ENCODE data around the gene BACH2.

Gene BACH2

DNA sequence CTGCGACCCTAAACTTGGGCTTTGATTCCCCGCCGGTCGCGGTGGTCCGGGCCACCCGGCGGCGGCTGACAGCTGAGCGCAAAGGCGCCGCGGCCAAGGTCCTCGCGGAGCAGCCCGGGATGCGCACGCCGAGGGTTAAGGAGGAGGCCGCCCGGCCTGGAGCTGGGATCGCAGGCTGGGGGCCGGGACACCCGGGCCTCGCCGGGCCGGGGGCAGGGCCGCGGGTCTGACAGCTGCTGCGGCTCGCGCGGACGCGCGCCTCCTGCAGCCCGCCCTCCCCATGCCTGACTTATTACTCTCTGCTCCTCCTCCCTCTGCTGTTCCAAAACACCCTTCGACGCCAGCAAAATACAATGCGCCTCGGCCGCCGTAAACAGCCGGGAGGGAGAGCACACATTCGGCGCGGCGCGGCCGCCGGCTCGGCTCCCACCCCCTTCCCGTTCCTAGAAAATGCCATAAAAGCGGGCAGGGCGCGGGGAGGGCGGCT is 746 bp downstream of the BACH2 start:
- DNase-seq (ENCODE audit: low read depth in 1 of 2, low spot score in 1 of 2): peak; percentile 67 to 73
- in situ Hi-C loops (cut with HindIII; ENCODE audit: low pct_unique_long_range_greater_than_20kb, low sequenced_read_pairs): no loop called here
- no peak for TF ChIP-seq JUND (IDR thresholded peaks at IDR 0.05; ENCODE audit: low read depth)

- no peak for TF ChIP-seq JUND (IDR thresholded peaks at IDR 0.05; ENCODE audit: low read depth)
- in situ Hi-C loops (cut with HindIII; ENCODE audit: low pct_unique_long_range_greater_than_20kb, low sequenced_read_pairs): no loop called here
- DNase-seq (ENCODE audit: low read depth in 1 of 2, low spot score in 1 of 2): no peak
These were observed 1.4 kb downstream of the BACH2 start for GRCh38 chr6:90294989-90295853.

DNA sequence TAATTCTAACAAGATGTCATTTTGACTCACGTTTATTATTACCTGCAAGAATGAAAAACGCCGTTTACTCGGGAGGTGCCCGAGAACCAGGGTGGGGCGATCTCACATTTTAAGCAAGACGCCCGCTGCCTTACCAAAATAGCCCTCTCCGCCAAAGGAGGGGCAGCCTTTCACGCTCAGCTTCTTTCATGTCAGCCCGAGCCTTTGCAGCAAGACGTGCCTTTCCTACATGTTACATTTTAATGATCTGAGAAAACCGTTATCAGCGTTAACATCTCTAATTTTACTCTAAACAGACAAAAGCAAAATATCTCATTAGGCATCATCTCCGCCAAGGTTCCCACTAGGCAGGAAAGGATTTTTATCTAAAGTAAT is 2.0 kb downstream of the BACH2 start:
- TF ChIP-seq JUND (IDR thresholded peaks at IDR 0.05; ENCODE audit: low read depth): no peak
- in situ Hi-C loops (cut with HindIII; ENCODE audit: low pct_unique_long_range_greater_than_20kb, low sequenced_read_pairs): no loop called here
- no peak for DNase-seq (ENCODE audit: low read depth in 1 of 2, low spot score in 1 of 2)

- no peak for DNase-seq (ENCODE audit: low read depth in 1 of 2, low spot score in 1 of 2)
- in situ Hi-C loops (cut with HindIII; ENCODE audit: low pct_unique_long_range_greater_than_20kb, low sequenced_read_pairs): no loop called here
- TF ChIP-seq JUND (IDR thresholded peaks at IDR 0.05; ENCODE audit: low read depth): no peak
These were observed 2.6 kb downstream of the BACH2 start for GRCh38 chr6:90294008-90294511.

DNA sequence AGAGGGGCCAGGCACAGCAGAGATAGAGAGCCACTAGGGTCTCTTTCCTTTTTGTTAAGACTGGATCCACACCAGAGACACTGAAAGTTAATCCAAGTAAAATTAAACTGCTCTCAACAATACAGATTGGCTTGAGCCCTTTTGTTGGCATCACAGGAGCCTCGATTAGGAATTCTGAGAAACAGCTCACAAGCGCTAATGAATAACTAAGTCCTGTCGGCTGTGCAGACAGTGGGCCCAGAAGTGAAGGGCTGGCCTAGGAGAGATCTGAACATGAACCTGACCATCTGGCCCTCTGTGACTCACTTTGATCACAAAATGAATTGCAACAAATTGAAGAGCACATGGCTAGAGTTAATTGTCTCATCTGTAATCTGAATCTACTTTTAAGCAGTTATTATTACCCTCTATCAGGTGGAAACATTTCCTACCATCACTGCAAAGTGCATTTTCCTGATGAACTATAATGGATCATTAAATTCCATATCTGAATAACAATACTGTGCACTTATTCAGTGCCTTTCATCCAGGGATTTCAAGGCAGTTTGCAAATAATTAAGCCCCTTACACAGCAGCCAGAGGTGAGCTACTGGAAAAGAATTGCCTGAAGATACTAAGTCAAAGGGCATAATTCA is 3.2 kb downstream of the BACH2 start:
- TF ChIP-seq JUND (IDR thresholded peaks at IDR 0.05; ENCODE audit: low read depth): no peak
- in situ Hi-C loops (cut with HindIII; ENCODE audit: low pct_unique_long_range_greater_than_20kb, low sequenced_read_pairs): no loop called here
- DNase-seq (ENCODE audit: low read depth in 1 of 2, low spot score in 1 of 2): no peak

DNA sequence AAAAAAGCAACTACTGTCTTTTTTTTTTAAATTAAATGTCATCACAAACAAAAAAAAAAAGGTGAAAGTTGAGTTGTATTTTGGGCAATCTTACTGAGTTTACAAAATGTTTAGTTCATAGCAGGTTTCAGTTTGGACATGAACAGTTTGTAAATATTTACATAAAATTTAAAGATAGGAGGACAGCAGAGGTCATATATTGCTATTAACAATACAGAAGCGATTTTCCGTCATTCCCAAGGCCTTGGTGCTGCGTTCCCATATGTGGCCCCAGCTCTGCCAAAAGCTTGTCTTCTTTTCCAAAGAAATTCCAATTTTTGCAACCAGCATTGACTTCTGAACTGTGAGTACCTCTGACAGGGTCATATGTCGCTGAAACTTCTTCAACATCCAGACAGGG is 5.1 kb downstream of the BACH2 start:
- in situ Hi-C loops (cut with HindIII; ENCODE audit: low pct_unique_long_range_greater_than_20kb, low sequenced_read_pairs): no loop called here
- no peak for TF ChIP-seq JUND (IDR thresholded peaks at IDR 0.05; ENCODE audit: low read depth)
- no peak for DNase-seq (ENCODE audit: low read depth in 1 of 2, low spot score in 1 of 2)

DNA sequence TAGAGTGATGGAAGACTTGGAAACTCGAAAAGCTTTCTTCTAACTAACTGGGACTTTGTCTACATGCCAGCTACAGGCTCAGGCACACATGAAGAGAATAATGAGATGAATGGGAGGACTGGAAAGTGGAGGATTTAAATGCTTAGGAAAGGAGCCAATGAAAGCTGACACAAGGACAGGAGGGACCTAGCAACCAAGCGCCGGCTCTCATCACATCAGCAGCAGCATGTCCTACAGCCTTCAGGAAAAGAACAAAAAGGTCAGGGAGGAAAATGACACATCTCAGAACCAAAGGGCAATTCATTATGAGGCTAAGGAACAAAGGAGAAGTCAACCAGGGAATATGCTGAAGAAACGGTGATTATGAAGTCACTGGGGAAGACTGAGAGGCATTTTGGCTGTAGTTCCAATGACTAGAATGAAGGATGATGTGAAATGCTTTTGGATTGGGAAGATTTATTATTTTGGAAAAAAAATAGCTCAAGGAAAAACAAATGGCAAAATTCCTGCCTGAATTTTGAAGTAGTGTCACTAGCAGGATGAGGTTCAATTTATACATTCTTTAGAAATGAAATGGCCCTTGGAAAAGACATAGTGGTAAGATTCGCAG is 5.7 kb downstream of the BACH2 start:
- DNase-seq (ENCODE audit: low read depth in 1 of 2, low spot score in 1 of 2): no peak
- in situ Hi-C loops (cut with HindIII; ENCODE audit: low pct_unique_long_range_greater_than_20kb, low sequenced_read_pairs): no loop called here
- no peak for TF ChIP-seq JUND (IDR thresholded peaks at IDR 0.05; ENCODE audit: low read depth)

GRCh38 chr6:90289902-90290301 is 6.7 kb downstream of the BACH2 start:
- in situ Hi-C loops (cut with HindIII; ENCODE audit: low pct_unique_long_range_greater_than_20kb, low sequenced_read_pairs): no loop called here
- DNase-seq (ENCODE audit: low read depth in 1 of 2, low spot score in 1 of 2): no peak
- no peak for TF ChIP-seq JUND (IDR thresholded peaks at IDR 0.05; ENCODE audit: low read depth)

GRCh38 chr6:90288404-90288803 is 8.2 kb downstream of the BACH2 start:
- TF ChIP-seq JUND (IDR thresholded peaks at IDR 0.05; ENCODE audit: low read depth): no peak
- in situ Hi-C loops (cut with HindIII; ENCODE audit: low pct_unique_long_range_greater_than_20kb, low sequenced_read_pairs): no loop called here
- no peak for DNase-seq (ENCODE audit: low read depth in 1 of 2, low spot score in 1 of 2)

- TF ChIP-seq JUND (IDR thresholded peaks at IDR 0.05; ENCODE audit: low read depth): no peak
- in situ Hi-C loops (cut with HindIII; ENCODE audit: low pct_unique_long_range_greater_than_20kb, low sequenced_read_pairs): no loop called here
- DNase-seq (ENCODE audit: low read depth in 1 of 2, low spot score in 1 of 2): peak; percentile 40 to 73
These were observed 9.7 kb downstream of the BACH2 start for GRCh38 chr6:90286884-90287488.

DNA sequence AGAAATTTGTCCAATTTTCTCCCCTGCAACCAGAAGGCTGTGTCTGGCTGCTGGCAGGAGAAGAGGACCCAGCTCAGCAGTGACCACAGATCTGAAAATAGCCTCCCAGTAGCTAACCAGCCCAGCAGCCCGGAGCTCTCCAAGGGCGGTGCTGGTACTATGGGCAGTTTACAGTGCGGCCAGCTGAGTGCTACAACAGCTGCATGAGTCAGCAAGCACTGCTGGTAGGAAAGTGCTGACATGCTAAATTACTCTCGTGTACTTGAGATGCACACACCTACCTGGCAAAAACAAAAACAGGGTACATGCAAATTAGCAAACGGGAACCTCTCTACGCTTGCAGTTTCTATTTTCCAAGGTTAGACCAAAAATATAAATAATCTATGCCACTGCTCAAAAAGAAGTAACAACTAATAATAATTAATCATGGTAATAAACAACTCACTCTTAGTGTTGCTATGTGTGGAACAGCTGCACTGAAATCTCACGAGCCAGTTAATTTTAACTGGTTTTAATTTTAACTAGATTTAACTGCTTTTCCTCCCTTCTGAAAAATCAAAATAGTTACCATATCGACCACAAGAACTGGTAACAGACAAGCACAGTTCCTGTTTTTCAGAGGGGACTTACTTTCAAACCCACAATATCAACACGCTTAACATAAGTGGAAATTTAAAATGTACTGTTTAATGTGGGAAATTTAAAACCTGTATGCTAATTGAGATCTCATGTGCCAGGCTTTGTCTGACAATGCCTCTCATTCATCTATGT is 10.8 kb downstream of the BACH2 start:
- in situ Hi-C loops (cut with HindIII; ENCODE audit: low pct_unique_long_range_greater_than_20kb, low sequenced_read_pairs): no loop called here
- peak; percentile 18 to 67 for DNase-seq (ENCODE audit: low read depth in 1 of 2, low spot score in 1 of 2)
- no peak for TF ChIP-seq JUND (IDR thresholded peaks at IDR 0.05; ENCODE audit: low read depth)

GRCh38 chr6:90285042-90285481 is 11.6 kb downstream of the BACH2 start:
- DNase-seq (ENCODE audit: low read depth in 1 of 2, low spot score in 1 of 2): no peak
- in situ Hi-C loops (cut with HindIII; ENCODE audit: low pct_unique_long_range_greater_than_20kb, low sequenced_read_pairs): no loop called here
- no peak for TF ChIP-seq JUND (IDR thresholded peaks at IDR 0.05; ENCODE audit: low read depth)

Data from T47D (cell line).